IPS-NIHi7 (cell line): ENCODE results near the gene TAMALIN.

ENCODE experiments used
- DNase-seq: peaks from one replicate; pipeline ENCODE4 v3.0.0; 2012; ENCODE audit warnings: mixed read lengths; ENCODE audit errors: extremely low spot score

TAMALIN gene

GRCh38 chr12:52014567-52015530 is 8.1 kb downstream of the TAMALIN start:
- peak; percentile 63 for DNase-seq

- no peak for DNase-seq
These were observed 8.8 kb downstream of the TAMALIN start for GRCh38 chr12:52015532-52016041.

GRCh38 chr12:52018433-52019112 is 11.8 kb downstream of the TAMALIN start:
- no peak for DNase-seq

GRCh38 chr12:52019113-52019770 is 12.5 kb downstream of the TAMALIN start:
- DNase-seq = no peak

GRCh38 chr12:52020539-52021336 is 14.0 kb downstream of the TAMALIN start:
- DNase-seq = peak; percentile 83

GRCh38 chr12:52022841-52023181 is 16.1 kb downstream of the TAMALIN start:
- DNase-seq = peak; percentile 41

- DNase-seq = peak; percentile 86
These were observed 16.6 kb downstream of the TAMALIN start for GRCh38 chr12:52023182-52023975.

GRCh38 chr12:52023976-52024688 is 17.4 kb downstream of the TAMALIN start:
- DNase-seq = no peak

GRCh38 chr12:52024845-52025230 is 18.1 kb downstream of the TAMALIN start:
- no peak for DNase-seq

- DNase-seq = no peak
These were observed 19.5 kb downstream of the TAMALIN start for GRCh38 chr12:52026263-52026662.

- DNase-seq = no peak
These were observed 20.5 kb downstream of the TAMALIN start for GRCh38 chr12:52027085-52027843.

- peak; percentile 77 for DNase-seq
These were observed 22.9 kb downstream of the TAMALIN start for GRCh38 chr12:52029685-52030084.

- no peak for DNase-seq
These were observed 25.7 kb downstream of the TAMALIN start for GRCh38 chr12:52032446-52032803.

- peak; percentile 96 for DNase-seq
These were observed 26.2 kb downstream of the TAMALIN start for GRCh38 chr12:52032804-52033445.

GRCh38 chr12:52033446-52034140 is 26.8 kb downstream of the TAMALIN start:
- DNase-seq = no peak

- DNase-seq = no peak
These were observed 28.4 kb downstream of the TAMALIN start for GRCh38 chr12:52035190-52035589.

GRCh38 chr12:52035926-52036325 is 29.2 kb downstream of the TAMALIN start:
- DNase-seq = no peak

GRCh38 chr12:52036587-52037171 is 29.9 kb downstream of the TAMALIN start:
- peak; percentile 77 for DNase-seq
